HEK293 (cell line): ENCODE measurements around the gene LKAAEAR1.
A peak's percentile ranks its signal among the peaks of the same experiment; 100 is the strongest.

Experiments used
- CTCF ChIA-PET: fragments of 350-600 bp; formaldehyde crosslinking; extraction: SDS; loops from one replicate; lab custom pipeline; 2021; ENCODE audit warnings: antibody characterized with exemption; lab: Yijun Ruan, JAX
- POLR2A ChIA-PET: fragments of 300-600 bp; formaldehyde crosslinking; extraction: SDS; loops from one replicate; lab custom pipeline; 2020; ENCODE audit warnings: antibody characterized with exemption, inconsistent platforms; lab: Yijun Ruan, JAX
- H3K27ac ChIP-seq: fragments of 200-500 bp; sonication (Bioruptor generic); 2 replicates; pipeline ENCODE4 v1.5.1; 2014; ENCODE audit warnings: low read depth, low read length, control low read depth, inconsistent platforms; ENCODE audit errors: extremely low read depth
- H3K36me3 ChIP-seq, 2 experiments: fragments of 200-500 bp in 1 of 2; sonication (Bioruptor generic) in 1 of 2; 1 replicate in 1 of 2; 2 replicates in 1 of 2; pipeline ENCODE4 v1.5.1; 2014 to 2017; ENCODE audit warnings: inconsistent platforms in 2 of 2, low read length in 2 of 2; ENCODE audit not compliant: control insufficient read depth in 2 of 2, insufficient read depth in 1 of 2
- H3K4me1 ChIP-seq: fragments of 200-500 bp; sonication (Bioruptor generic); 2 replicates; pipeline ENCODE4 v1.5.1; 2014; ENCODE audit warnings: mild to moderate bottlenecking, low read length, inconsistent platforms; ENCODE audit not compliant: control insufficient read depth, insufficient read depth
- H3K4me3 ChIP-seq: 2 replicates; pipeline ENCODE4 v1.5.1; 2011; ENCODE audit warnings: low read depth, mild to moderate bottlenecking, control low read depth, low read length, moderate library complexity
- H3K9me3 ChIP-seq: fragments of 200-500 bp; sonication (Bioruptor generic); 2 replicates; pipeline ENCODE4 v1.5.1; 2014; ENCODE audit warnings: low read depth, low read length, inconsistent platforms; ENCODE audit not compliant: control insufficient read depth, insufficient read depth
- KLF10 ChIP-seq: fragments of 450-650 bp; IDR thresholded peaks from 2 replicates; pipeline ENCODE4 v1.5.1; 2018; ENCODE audit warnings: missing biosample characterization, mild to moderate bottlenecking, missing genetic modification characterization
- MZF1 ChIP-seq: fragments of 450-650 bp; formaldehyde crosslinking; IDR thresholded peaks from 2 replicates; pipeline ENCODE4 v1.5.1; 2017; ENCODE audit warnings: missing biosample characterization, missing genetic modification characterization, borderline replicate concordance
- OSR2 ChIP-seq: fragments of 450-650 bp; formaldehyde crosslinking; IDR thresholded peaks from 2 replicates; pipeline ENCODE4 v1.5.1; 2016; ENCODE audit warnings: missing biosample characterization, missing genetic modification characterization
- SETDB1 ChIP-seq: IDR thresholded peaks from one replicate; pipeline ENCODE4 v1.6.1; 2017; ENCODE audit warnings: mild to moderate bottlenecking, low read length, moderate library complexity, mixed read lengths; ENCODE audit not compliant: insufficient read length
- SP3 ChIP-seq: fragments of 450-650 bp; formaldehyde crosslinking; IDR thresholded peaks from 2 replicates; pipeline ENCODE4 v1.5.1; 2016; ENCODE audit warnings: missing biosample characterization, missing genetic modification characterization
- TRIM28 ChIP-seq: IDR thresholded peaks from 2 replicates; pipeline ENCODE4 v1.6.1; 2011; ENCODE audit warnings: low read length, control low read depth, borderline replicate concordance
- YY2 ChIP-seq: fragments of 450-650 bp; formaldehyde crosslinking; IDR thresholded peaks from 2 replicates; pipeline ENCODE4 v1.5.1; 2016; ENCODE audit warnings: missing biosample characterization, missing genetic modification characterization
- ZBTB21 ChIP-seq: fragments of 450-650 bp; formaldehyde crosslinking; IDR thresholded peaks from 2 replicates; pipeline ENCODE4 v1.5.1; 2017; ENCODE audit warnings: missing biosample characterization, missing genetic modification characterization
- ZBTB7A ChIP-seq: fragments of 450-650 bp; formaldehyde crosslinking; IDR thresholded peaks from 2 replicates; pipeline ENCODE4 v1.5.1; 2016; ENCODE audit warnings: low read depth, missing biosample characterization, missing genetic modification characterization
- ZFP3 ChIP-seq: fragments of 450-650 bp; formaldehyde crosslinking; IDR thresholded peaks from 2 replicates; pipeline ENCODE4 v1.5.1; 2016; ENCODE audit warnings: low read depth, missing biosample characterization, missing genetic modification characterization
- ZNF10 ChIP-seq: fragments of 450-650 bp; formaldehyde crosslinking; IDR thresholded peaks from 2 replicates; pipeline ENCODE4 v1.5.1; 2017; ENCODE audit warnings: missing biosample characterization, missing genetic modification characterization
- ZNF114 ChIP-seq: fragments of 450-650 bp; formaldehyde crosslinking; IDR thresholded peaks from 2 replicates; pipeline ENCODE4 v1.5.0; 2017; ENCODE audit warnings: missing biosample characterization, missing genetic modification characterization
- ZNF140 ChIP-seq: fragments of 450-650 bp; formaldehyde crosslinking; IDR thresholded peaks from 2 replicates; pipeline ENCODE4 v1.5.1; 2016; ENCODE audit warnings: missing biosample characterization, missing genetic modification characterization
- ZNF146 ChIP-seq: fragments of 450-650 bp; formaldehyde crosslinking; IDR thresholded peaks from 2 replicates; pipeline ENCODE4 v1.5.1; 2016; ENCODE audit warnings: missing biosample characterization, missing genetic modification characterization
- ZNF19 ChIP-seq: fragments of 450-650 bp; formaldehyde crosslinking; IDR thresholded peaks from 2 replicates; pipeline ENCODE4; 2016; ENCODE audit warnings: missing biosample characterization, missing genetic modification characterization, low read depth
- ZNF350 ChIP-seq: fragments of 450-650 bp; formaldehyde crosslinking; IDR thresholded peaks from 2 replicates; pipeline ENCODE4 v1.5.0; 2017; ENCODE audit warnings: missing biosample characterization, mild to moderate bottlenecking, missing genetic modification characterization
- ZNF416 ChIP-seq: fragments of 450-650 bp; formaldehyde crosslinking; IDR thresholded peaks from 2 replicates; pipeline ENCODE4 v1.5.1; 2016; ENCODE audit warnings: missing biosample characterization, missing genetic modification characterization
- ZNF473 ChIP-seq: fragments of 450-650 bp; formaldehyde crosslinking; IDR thresholded peaks from 2 replicates; pipeline ENCODE4 v1.5.1; 2017; ENCODE audit warnings: missing biosample characterization, missing genetic modification characterization
- ZNF561 ChIP-seq: fragments of 450-650 bp; IDR thresholded peaks from 2 replicates; pipeline ENCODE4 v1.5.1; 2018; ENCODE audit warnings: missing biosample characterization, missing genetic modification characterization, borderline replicate concordance
- ZNF621 ChIP-seq: fragments of 450-650 bp; formaldehyde crosslinking; IDR thresholded peaks from 2 replicates; pipeline ENCODE4 v1.5.1; 2017; ENCODE audit warnings: missing biosample characterization, missing genetic modification characterization
- ZNF664 ChIP-seq: fragments of 450-650 bp; formaldehyde crosslinking; IDR thresholded peaks from 2 replicates; pipeline ENCODE4 v1.5.1; 2016; ENCODE audit warnings: missing biosample characterization, missing genetic modification characterization
- ZNF747 ChIP-seq: fragments of 450-650 bp; formaldehyde crosslinking; IDR thresholded peaks from 2 replicates; pipeline ENCODE4 v1.5.1; 2016; ENCODE audit warnings: missing biosample characterization, missing genetic modification characterization
- ZNF792 ChIP-seq: fragments of 450-650 bp; formaldehyde crosslinking; IDR thresholded peaks from 2 replicates; pipeline ENCODE4 v1.5.1; 2016; ENCODE audit warnings: missing biosample characterization, missing genetic modification characterization
- TF ChIP-seq, protein P1 (sequence below): fragments of 450-650 bp; formaldehyde crosslinking; IDR thresholded peaks from 2 replicates; pipeline ENCODE4 v1.5.1; 2016; ENCODE audit warnings: missing biosample characterization, missing genetic modification characterization
- TF ChIP-seq, protein P2 (sequence below): fragments of 450-650 bp; formaldehyde crosslinking; IDR thresholded peaks from 2 replicates; pipeline ENCODE4 v1.5.1; 2016; ENCODE audit warnings: missing biosample characterization, missing genetic modification characterization
- TF ChIP-seq, protein P3 (sequence below): fragments of 450-650 bp; formaldehyde crosslinking; IDR thresholded peaks from 2 replicates; pipeline ENCODE4 v1.5.1; 2017; ENCODE audit warnings: missing biosample characterization, missing genetic modification characterization
- TF ChIP-seq, protein P4 (sequence below): fragments of 450-650 bp; formaldehyde crosslinking; IDR thresholded peaks from 2 replicates; pipeline ENCODE4 v1.5.0; 2017; ENCODE audit warnings: missing biosample characterization, missing genetic modification characterization, borderline replicate concordance
- TF ChIP-seq, protein P5 (sequence below): fragments of 450-650 bp; formaldehyde crosslinking; IDR thresholded peaks from 2 replicates; pipeline ENCODE4 v1.5.1; 2016; ENCODE audit warnings: missing biosample characterization, missing genetic modification characterization
- TF ChIP-seq, protein P6 (sequence below): fragments of 450-650 bp; formaldehyde crosslinking; IDR thresholded peaks from 2 replicates; pipeline ENCODE4 v1.5.1; 2017; ENCODE audit warnings: missing biosample characterization, mild to moderate bottlenecking, missing genetic modification characterization, moderate library complexity

The LKAAEAR1 gene

DNA sequence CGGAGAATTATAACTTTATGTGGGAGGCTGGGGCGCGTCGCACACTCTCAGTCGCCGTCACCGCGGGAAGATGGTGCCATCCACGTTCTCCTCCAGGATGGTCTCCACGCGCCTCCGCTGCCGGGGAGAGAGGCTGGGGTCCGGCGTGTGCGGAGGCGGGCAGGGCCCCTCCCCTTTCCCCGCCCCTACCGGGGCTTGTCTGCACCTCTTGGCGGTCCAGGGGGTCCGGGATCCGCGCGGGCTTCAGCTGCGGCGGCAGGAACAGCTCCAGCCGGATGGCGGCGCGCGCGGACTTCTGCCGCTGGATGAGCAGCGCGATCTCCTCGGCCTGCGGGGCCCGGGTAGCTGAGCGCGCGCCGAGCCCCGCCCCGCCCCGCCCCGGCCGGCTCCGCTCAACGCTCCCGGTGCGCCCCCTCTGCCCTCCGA is 807 bp downstream of the LKAAEAR1 start:
- no peaks in the 10 kb centered on the region for H3K36me3 ChIP-seq
- no peak overlapping the region for H3K27ac ChIP-seq
- ChIA-PET POLR2A (interaction anchor here (1.1 to 2.9 kb wide), 3 partner anchors 19 to 45 kb away, joined by 3 to 13 read pairs (median 4); partner anchors contain the start of gene TCEA2), CTCF (interaction anchor here (0.5 to 4.8 kb wide), 12 partner anchors 17 to 543 kb away, joined by 3 to 35 read pairs (median 4); no protein-coding TSS in a partner anchor)
- no peaks in the 10 kb centered on the region for H3K9me3 ChIP-seq
- peak overlapping the region; percentile 35 for H3K4me3 ChIP-seq
- H3K4me1 ChIP-seq = peaks cover 6% of the 10 kb centered on the region
- TF ChIP-seq, protein P1, sequence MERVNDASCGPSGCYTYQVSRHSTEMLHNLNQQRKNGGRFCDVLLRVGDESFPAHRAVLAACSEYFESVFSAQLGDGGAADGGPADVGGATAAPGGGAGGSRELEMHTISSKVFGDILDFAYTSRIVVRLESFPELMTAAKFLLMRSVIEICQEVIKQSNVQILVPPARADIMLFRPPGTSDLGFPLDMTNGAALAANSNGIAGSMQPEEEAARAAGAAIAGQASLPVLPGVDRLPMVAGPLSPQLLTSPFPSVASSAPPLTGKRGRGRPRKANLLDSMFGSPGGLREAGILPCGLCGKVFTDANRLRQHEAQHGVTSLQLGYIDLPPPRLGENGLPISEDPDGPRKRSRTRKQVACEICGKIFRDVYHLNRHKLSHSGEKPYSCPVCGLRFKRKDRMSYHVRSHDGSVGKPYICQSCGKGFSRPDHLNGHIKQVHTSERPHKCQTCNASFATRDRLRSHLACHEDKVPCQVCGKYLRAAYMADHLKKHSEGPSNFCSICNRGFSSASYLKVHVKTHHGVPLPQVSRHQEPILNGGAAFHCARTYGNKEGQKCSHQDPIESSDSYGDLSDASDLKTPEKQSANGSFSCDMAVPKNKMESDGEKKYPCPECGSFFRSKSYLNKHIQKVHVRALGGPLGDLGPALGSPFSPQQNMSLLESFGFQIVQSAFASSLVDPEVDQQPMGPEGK = peak; percentile 52; the same call in 1 of the 2 replicates
- TF ChIP-seq YY2 (tag by site-specific recombination) (no peak), ZNF473 (no peak), ZNF621 (tag by site-specific recombination) (no peak), ZNF146 (no peak), ZNF747 (no peak), MZF1 (tag by site-specific recombination) (no peak), ZNF792 (no peak), SETDB1 (no peak), SP3 (peak; percentile 85), ZBTB7A (tag by site-specific recombination) (0 out of 2 replicates have a peak, but pooled peaks have one; percentile 71), ZNF114 (tag by site-specific recombination) (no peak), ZBTB21 (no peak), ZFP3 (tag by site-specific recombination) (no peak), ZNF664 (tag by site-specific recombination) (no peak), ZNF561 (tag by site-specific recombination) (0 out of 2 replicates have a peak, but pooled peaks have one; percentile 32), ZNF416 (tag by site-specific recombination) (no peak), ZNF10 (tag by site-specific recombination) (no peak), ZNF19 (tag by site-specific recombination) (no peak), TRIM28 (no peak), OSR2 (tag by site-specific recombination) (no peak), ZNF140 (tag by site-specific recombination) (no peak), KLF10 (peak; percentile 56; the same call in 1 of the 2 replicates), ZNF350 (tag by site-specific recombination) (no peak)
- TF ChIP-seq, protein P2, sequence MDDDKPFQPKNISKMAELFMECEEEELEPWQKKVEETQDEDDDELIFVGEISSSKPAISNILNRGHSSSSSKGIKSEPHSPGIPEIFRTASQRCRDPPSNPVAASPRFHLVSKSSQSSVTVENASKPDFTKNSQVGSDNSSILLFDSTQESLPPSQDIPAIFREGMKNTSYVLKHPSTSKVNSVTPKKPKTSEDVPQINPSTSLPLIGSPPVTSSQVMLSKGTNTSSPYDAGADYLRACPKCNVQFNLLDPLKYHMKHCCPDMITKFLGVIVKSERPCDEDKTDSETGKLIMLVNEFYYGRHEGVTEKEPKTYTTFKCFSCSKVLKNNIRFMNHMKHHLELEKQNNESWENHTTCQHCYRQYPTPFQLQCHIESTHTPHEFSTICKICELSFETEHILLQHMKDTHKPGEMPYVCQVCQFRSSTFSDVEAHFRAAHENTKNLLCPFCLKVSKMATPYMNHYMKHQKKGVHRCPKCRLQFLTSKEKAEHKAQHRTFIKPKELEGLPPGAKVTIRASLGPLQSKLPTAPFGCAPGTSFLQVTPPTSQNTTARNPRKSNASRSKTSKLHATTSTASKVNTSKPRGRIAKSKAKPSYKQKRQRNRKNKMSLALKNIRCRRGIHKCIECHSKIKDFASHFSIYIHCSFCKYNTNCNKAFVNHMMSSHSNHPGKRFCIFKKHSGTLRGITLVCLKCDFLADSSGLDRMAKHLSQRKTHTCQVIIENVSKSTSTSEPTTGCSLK (tag by site-specific recombination) = no peak
- TF ChIP-seq, protein P3, sequence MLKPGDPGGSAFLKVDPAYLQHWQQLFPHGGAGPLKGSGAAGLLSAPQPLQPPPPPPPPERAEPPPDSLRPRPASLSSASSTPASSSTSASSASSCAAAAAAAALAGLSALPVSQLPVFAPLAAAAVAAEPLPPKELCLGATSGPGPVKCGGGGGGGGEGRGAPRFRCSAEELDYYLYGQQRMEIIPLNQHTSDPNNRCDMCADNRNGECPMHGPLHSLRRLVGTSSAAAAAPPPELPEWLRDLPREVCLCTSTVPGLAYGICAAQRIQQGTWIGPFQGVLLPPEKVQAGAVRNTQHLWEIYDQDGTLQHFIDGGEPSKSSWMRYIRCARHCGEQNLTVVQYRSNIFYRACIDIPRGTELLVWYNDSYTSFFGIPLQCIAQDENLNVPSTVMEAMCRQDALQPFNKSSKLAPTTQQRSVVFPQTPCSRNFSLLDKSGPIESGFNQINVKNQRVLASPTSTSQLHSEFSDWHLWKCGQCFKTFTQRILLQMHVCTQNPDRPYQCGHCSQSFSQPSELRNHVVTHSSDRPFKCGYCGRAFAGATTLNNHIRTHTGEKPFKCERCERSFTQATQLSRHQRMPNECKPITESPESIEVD (tag by site-specific recombination) = no peak
- TF ChIP-seq, protein P4, sequence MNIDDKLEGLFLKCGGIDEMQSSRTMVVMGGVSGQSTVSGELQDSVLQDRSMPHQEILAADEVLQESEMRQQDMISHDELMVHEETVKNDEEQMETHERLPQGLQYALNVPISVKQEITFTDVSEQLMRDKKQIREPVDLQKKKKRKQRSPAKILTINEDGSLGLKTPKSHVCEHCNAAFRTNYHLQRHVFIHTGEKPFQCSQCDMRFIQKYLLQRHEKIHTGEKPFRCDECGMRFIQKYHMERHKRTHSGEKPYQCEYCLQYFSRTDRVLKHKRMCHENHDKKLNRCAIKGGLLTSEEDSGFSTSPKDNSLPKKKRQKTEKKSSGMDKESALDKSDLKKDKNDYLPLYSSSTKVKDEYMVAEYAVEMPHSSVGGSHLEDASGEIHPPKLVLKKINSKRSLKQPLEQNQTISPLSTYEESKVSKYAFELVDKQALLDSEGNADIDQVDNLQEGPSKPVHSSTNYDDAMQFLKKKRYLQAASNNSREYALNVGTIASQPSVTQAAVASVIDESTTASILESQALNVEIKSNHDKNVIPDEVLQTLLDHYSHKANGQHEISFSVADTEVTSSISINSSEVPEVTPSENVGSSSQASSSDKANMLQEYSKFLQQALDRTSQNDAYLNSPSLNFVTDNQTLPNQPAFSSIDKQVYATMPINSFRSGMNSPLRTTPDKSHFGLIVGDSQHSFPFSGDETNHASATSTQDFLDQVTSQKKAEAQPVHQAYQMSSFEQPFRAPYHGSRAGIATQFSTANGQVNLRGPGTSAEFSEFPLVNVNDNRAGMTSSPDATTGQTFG = no peak
- TF ChIP-seq, protein P5, sequence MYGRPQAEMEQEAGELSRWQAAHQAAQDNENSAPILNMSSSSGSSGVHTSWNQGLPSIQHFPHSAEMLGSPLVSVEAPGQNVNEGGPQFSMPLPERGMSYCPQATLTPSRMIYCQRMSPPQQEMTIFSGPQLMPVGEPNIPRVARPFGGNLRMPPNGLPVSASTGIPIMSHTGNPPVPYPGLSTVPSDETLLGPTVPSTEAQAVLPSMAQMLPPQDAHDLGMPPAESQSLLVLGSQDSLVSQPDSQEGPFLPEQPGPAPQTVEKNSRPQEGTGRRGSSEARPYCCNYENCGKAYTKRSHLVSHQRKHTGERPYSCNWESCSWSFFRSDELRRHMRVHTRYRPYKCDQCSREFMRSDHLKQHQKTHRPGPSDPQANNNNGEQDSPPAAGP (tag by site-specific recombination) = no peak; the same call in 1 of the 2 replicates
- TF ChIP-seq, protein P6, sequence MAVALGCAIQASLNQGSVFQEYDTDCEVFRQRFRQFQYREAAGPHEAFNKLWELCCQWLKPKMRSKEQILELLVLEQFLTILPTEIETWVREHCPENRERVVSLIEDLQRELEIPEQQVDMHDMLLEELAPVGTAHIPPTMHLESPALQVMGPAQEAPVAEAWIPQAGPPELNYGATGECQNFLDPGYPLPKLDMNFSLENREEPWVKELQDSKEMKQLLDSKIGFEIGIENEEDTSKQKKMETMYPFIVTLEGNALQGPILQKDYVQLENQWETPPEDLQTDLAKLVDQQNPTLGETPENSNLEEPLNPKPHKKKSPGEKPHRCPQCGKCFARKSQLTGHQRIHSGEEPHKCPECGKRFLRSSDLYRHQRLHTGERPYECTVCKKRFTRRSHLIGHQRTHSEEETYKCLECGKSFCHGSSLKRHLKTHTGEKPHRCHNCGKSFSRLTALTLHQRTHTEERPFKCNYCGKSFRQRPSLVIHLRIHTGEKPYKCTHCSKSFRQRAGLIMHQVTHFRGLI (tag by site-specific recombination) = 0 out of 2 replicates have a peak, but pooled peaks have one; percentile 15
